Activated CD4-positive, alpha-beta T cell treated with anti-CD3 and anti-CD28 coated beads, Interleukin-2, amount 50 U/mL, for 1 hour (primary cell): ENCODE results near the gene PHAX.
"Not testable (repeated sequence)": the region's sequence is repeated elsewhere in the genome, so short reads cannot be mapped to it uniquely, and the experiment has no call there.

Source experiments
- DNase-seq: peaks from one replicate; pipeline ENCODE4 v3.0.0-alpha.2; 2020

Gene PHAX

DNA sequence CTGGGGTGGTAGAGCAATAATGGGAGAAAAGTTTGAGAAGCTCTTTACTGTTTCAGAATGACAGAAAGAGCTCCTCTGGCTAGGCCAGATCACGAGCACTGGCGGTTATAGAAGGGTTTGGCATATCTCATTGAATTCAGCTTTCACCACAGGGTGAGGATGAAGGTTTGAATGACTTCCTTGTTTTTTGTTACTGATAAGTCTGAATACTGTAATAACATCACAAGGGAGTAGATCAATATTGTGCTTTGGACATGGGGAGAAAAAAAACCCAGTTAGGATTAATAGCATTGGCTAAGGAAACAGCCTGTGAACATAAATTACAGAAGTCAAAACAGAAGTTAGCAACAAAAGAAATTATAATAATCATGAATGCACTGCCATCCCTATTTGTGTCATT lies 9.4 kb downstream of the PHAX start:
- DNase-seq: no peak

DNA sequence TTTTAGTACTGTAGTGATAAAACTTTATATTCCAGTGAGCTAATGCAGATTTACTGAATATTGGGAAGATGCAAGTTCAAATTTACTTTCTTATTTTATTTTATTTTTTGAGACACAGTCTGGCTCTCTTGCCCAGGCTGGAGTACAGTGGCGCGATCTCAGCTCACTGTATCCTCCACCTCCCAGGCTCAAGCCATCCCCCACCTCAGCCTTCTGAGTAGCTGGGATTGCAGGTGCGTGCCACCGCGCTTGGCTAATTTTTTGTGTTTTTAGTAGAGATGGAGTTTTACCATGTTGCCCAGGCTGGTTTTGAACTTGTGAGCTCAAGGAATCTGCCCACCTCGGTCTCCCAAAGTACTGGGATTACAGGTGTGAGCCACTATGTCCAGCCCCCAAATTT lies 9.9 kb downstream of the PHAX start:
- no peak for DNase-seq

- DNase-seq: no peak
Measured at GRCh38 chr5:126613941-126614592, 13.3 kb downstream of the PHAX start.

DNA sequence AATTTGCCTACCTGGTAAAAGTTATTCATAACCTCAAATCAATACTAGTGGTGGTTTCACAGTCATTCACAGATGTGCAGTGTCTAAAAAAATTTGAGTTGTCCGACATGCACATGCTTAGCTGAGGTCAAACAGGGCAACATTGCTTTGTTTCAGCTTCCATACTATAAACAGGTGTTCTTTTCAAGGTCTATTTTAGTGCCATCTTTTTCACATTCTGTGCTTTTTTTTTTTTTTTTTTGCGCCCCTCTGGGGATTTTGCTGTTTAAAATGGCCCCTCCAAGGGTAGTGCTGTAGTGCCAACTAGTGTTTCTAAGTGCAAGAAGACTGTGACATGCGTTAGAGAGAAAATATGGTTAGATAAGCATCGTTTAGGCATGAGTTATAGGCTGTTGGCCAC lies 14.5 kb downstream of the PHAX start:
- DNase-seq: no peak

- not testable (repeated sequence) for DNase-seq
Measured at GRCh38 chr5:126617603-126618002, 16.9 kb downstream of the PHAX start.

DNA sequence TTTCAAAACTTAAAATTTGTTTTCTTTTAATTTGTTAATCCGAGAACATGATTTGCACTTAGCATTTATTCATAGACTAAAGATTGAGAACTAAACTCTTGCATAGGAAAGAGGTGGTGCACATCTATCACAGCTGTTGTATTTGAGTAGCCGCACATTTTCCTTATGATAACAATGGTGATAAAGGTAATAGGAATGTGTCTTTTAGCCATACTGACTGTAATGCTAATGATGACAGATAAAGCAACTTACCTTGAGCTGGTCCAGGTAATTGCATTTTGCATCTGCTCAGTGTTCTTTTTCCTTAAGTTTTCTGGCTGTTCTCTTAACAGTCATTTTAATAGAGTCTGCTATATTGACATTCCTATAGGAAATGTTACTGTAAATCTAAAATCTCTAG lies 19.0 kb downstream of the PHAX start:
- DNase-seq: no peak

DNA sequence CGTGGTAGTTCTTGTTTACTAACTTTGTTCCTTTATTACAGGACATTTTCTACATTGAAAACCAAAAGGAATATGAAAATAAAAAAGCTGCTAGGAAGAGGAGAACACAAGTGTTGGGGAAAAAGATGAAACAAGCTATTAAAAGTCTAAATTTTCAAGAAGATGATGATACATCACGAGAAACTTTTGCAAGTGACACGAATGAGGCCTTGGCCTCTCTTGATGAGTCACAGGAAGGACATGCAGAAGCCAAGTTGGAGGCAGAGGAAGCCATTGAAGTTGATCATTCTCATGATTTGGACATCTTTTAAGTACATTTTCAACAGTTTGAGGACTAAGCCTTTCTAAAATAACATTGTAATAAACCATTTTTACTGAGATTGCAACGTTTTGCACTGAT lies 23.8 kb downstream of the PHAX start:
- DNase-seq: no peak

- no peak for DNase-seq
Measured at GRCh38 chr5:126628102-126628501, 27.4 kb downstream of the PHAX start.

DNA sequence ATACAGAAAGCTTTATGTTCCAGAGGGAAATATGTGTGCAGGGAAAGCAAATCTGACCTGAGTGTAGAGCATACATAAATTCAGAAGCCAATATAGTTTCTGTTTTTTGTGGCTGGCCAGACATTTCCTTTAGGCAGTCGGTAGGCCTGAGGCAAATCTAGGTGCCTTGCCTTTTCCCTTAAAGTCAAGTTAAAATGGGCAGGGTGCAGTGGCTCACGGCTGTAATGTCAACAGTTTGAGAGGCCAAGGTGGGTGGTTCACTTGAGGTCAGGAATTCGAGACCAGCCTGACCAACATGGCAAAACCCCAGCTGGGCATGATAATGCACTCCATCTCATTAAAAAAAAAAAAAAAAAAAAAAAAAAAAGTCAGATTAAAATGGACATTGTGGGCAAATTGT lies 31.2 kb downstream of the PHAX start:
- DNase-seq: no peak

- DNase-seq: no peak
Measured at GRCh38 chr5:126633552-126633951, 32.8 kb downstream of the PHAX start.

DNA sequence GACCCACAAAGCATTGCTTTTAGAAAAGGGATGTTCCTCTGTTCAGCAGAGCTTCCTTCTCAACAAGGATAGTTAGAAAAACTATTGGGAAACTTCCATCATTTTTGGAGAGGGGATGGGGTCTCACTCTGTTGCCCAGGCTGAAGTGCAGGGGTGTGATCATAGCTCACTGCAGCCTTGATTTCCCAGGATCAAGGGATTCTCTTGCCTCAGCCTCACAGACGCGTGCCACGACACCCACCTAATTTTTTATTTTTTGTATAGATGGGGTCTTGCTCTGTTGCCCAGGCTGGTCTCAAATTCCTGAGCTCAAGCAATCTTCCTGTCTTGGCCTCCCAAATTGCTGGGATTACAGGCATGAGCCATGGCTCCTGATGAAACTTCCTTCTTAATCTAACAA lies 34.8 kb downstream of the PHAX start:
- no peak for DNase-seq

- DNase-seq: no peak
Measured at GRCh38 chr5:126636956-126637355, 36.2 kb downstream of the PHAX start.

DNA sequence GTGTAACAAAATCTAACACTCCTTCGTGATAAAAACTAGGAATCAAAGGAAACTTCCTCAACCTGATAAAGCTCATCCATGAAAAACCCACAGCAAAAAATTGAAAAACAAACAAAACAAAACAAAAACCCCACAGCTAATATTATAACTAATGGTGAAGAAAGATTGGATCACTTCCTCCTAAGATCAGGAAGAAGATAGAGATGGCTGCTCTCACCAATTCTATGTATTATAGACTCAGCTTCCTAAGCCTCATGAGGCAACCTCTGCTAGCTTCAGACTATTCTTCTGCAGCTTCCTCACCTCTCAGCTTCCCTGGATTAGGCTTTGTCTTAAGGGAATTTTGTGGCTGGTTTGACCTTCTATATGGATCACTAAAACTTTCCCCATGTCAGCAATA lies 40.1 kb downstream of the PHAX start:
- DNase-seq: no peak

- no peak for DNase-seq
Measured at GRCh38 chr5:126641387-126641786, 40.6 kb downstream of the PHAX start.

DNA sequence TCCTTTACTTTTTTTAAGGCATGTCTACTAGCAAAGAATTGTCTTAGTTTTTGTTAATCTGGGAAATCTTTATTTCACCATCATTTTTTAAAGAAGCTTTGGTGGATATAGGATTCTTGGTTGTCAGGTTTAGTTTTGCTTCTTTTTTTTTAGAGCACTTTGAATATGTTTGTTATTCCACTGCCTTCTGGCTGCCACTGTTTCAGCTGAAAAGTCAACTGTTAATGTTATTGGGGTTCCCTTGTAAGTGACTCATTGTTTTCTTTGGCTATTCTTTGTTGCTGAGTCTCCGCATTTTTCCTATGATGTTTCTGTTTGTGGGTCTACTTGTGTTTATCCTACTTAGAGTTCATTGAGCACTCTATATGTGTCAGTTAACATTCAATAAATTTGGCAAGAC lies 44.4 kb downstream of the PHAX start:
- no peak for DNase-seq

DNA sequence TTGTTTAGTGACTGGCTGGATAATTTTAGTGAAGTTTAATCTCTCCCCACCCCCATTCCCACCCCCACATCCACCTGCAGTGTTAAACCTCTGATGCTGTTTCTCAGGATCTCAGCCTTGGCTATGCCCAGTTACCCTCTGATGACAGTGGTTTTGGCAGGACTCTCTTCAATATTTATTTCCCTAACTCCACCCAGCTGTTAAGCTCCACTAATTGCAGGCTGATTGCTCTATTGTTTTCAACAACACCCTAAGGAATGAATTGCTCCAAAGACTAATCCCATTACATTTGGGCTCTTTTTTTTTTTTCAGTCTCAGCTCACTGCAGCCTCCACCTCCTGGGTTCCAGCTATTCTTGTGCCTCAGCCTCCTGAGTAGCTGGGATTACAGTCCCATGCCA lies 46.3 kb downstream of the PHAX start:
- DNase-seq: no peak

GRCh38 chr5:126648471-126648870 lies 47.7 kb downstream of the PHAX start:
- DNase-seq: no peak

DNA sequence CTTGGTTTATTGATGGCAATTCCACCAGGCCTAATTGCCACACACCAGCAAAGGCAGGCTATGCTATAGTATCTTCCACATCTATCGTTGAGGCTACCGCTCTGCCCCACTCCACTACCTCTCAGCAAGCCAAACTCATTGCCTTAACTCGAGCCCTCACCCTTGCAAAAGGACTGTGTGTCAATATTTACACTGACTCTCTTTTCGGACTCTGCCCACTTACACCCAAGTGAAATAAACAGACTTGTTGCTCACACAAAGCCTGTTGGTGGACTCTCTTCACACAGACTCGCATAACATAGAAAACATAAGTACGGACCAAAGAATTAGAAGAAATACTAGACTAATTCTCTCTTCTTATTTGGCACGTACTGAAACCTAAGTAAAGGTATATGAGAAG lies 48.3 kb downstream of the PHAX start:
- not testable (repeated sequence) for DNase-seq

DNA sequence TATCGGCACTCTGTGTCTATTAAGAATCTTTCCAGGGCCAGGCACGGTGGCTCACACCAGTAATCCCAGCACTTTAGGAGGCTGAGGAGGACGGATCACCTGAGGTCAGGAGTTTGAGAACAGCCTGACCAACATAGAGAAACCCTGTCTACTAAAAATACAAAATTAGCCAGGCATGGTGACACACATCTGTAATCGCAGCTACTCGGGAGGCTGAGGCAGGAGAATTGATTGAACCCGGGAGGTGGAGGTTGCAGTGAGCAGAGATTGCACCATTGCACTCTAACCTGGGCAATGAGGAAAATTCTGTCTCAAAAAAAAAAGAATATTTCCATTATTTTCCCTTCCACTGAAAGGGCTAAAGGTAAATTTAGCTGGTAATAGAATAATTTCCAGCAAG lies 49.0 kb downstream of the PHAX start:
- not testable (repeated sequence) for DNase-seq

GRCh38 chr5:126650463-126650862 lies 49.7 kb downstream of the PHAX start:
- DNase-seq: no peak

DNA sequence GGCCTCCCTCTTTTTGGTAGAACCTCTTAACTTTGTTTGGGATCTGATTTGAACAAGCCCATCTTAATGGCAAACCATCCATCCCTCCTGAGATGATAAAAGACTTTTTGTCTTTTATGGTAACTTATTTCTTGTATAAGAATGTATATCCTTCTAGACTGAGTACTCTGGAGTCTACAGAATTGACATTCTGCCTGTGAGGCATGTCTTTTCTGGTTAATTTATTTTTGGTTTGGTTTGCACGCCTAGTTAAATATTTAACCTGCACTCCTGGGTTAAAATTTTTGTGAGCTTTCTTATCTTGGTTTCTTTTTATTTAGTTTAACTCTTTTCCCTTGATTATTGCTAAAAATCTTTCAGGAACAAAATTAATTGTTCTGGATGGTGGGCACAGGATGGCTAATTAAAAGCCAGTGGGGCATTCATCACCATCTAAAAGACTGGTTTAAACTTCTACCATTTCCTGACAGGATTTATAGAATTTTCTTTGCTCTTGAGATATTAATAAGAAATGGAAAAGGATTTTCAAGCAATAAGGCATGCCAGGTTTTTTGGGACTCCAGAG lies 50.3 kb downstream of the PHAX start:
- no peak for DNase-seq

DNA sequence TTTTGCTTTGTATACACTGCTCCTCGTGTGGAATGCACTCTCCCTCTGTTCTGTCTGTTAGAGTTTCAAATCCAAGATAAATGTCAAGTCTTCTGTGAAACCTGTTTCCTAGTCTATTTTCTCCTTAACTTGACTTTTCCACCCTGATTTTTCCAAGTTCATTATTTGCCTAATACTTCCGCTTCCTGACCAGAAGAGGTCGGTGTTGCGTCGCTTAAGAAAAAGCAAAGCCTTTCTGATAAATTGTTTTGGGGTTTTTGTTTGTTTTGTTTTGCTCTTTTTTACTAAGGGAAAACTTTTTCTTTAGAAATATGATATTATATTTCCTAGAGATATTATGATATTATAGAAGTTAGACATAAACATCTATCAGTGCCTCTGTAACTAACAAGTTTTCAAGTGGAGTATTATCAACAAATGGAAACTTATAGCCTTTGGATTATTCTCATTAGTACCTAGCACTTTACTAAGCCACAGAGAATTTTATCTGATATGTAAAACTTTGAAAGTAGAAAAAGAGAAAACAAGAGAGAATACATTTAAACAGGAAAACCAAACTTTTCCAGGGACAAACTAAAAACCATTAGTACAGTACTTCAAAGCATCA lies 55.8 kb downstream of the PHAX start:
- DNase-seq: peak; percentile 10

GRCh38 chr5:126658561-126658960 lies 57.8 kb downstream of the PHAX start:
- no peak for DNase-seq

DNA sequence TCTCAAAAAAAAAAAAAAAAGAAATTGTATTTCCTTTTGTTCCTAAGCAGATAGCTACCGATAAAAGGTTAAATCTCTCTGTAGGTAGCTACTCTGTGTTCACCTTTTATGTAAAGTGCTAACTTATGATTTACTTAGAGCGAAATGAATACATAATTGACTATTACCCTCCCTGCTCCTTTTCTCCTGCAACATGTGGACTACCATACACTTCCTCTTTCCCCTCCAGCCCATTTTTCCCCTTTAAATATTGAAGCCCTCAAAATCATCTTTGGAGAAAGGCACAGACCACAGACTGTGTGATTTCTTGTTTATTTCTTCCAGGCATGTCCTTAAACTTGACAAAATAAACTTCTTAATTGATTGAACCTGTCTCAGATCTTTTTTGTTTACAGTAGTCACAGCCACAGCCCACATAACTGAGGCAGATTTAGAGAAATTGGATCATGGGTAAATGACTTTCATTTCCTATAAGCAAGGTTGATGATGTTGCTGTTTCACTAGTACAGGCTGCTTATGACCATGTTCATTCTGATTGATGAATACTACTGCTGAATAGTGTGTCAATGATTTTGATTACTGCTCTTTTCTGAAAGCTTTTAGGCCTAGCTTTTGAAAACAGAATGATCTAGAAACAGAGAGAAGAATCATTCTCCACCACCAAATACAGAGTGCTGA lies 59.2 kb downstream of the PHAX start:
- no peak for DNase-seq
